Caco-2 (cell line): ENCODE results near the gene NCBP2L. TPM values are rescaled to one million over a fixed set of nuclear protein-coding genes. Genes with fewer than 3 reads are reported as not detected.

Experiments
- BruUV-seq: library from RNA; stranded (reverse); fragments of 400-500 nt; replicated peaks from 2 replicates; lab custom pipeline; 2021; lab: Mats Ljungman, UMichigan
- CTCF ChIA-PET: fragments of 300-600 bp; sonication (Branson Sonifier 250); formaldehyde crosslinking; loops from one replicate; lab custom pipeline; 2022; ENCODE audit warnings: antibody characterized with exemption; lab: Charles Lee
- POLR2A ChIA-PET: fragments of 300-600 bp; sonication (Branson Sonifier 250); formaldehyde crosslinking; loops from one replicate; lab custom pipeline; 2022; ENCODE audit warnings: antibody characterized with exemption; lab: Charles Lee
- DNase-seq, 2 experiments: peaks; one replicate each; pipeline versions ENCODE4 v3.0.0 to v3.0.0-alpha.2; 2020 to 2022
- H3K27me3 ChIP-seq: replicated peaks from 2 replicates; pipeline ENCODE4 v1.6.0; 2011; ENCODE audit warnings: low read length; ENCODE audit not compliant: control insufficient read depth, insufficient read depth
- H3K36me3 ChIP-seq: 2 replicates; pipeline ENCODE4 v1.5.1; 2011; ENCODE audit warnings: low read length; ENCODE audit not compliant: control insufficient read depth, insufficient read depth
- H3K4me1 ChIP-seq: fragments of 250-450 bp; sonication (Bioruptor Pico); 2 replicates; pipeline ENCODE4 v1.5.1; 2020; ENCODE audit warnings: mild to moderate bottlenecking
- H3K4me3 ChIP-seq: 2 replicates; pipeline ENCODE4 v1.5.1; 2011; ENCODE audit warnings: low read depth, mild to moderate bottlenecking, control low read depth, low read length
- H3K9me3 ChIP-seq: fragments of 250-450 bp; sonication (Bioruptor Pico); 2 replicates; pipeline ENCODE4 v1.5.1; 2020; ENCODE audit warnings: mild to moderate bottlenecking, moderate library complexity
- H3K27ac Mint-ChIP-seq: one replicate; pipeline ENCODE4 v1.8.0; 2022; ENCODE audit warnings: mixed read lengths; ENCODE audit not compliant: unreplicated experiment
- H3K27me3 Mint-ChIP-seq: one replicate; pipeline ENCODE4 v1.8.0; 2022; ENCODE audit warnings: mixed read lengths; ENCODE audit not compliant: insufficient read depth, unreplicated experiment
- H3K36me3 Mint-ChIP-seq: one replicate; pipeline ENCODE4 v1.8.0; 2022; ENCODE audit warnings: mild to moderate bottlenecking, mixed read lengths; ENCODE audit not compliant: insufficient read depth, unreplicated experiment
- H3K4me1 Mint-ChIP-seq: one replicate; pipeline ENCODE4 v1.8.0; 2022; ENCODE audit warnings: low read depth, mixed read lengths; ENCODE audit not compliant: unreplicated experiment
- H3K4me3 Mint-ChIP-seq: one replicate; pipeline ENCODE4 v1.8.0; 2022; ENCODE audit warnings: mild to moderate bottlenecking, moderate library complexity, mixed read lengths; ENCODE audit not compliant: unreplicated experiment
- H3K9me3 Mint-ChIP-seq: one replicate; pipeline ENCODE4 v1.8.0; 2022; ENCODE audit warnings: mixed read lengths; ENCODE audit not compliant: unreplicated experiment
- CTCF ChIP-seq, 2 experiments: fragments of 200-600 bp in 1 of 2; IDR thresholded peaks; 1 replicate in 1 of 2; 2 replicates in 1 of 2; pipeline versions ENCODE4 v1.5.1 to v1.8.0; 2011 to 2022; ENCODE audit warnings: antibody characterized with exemption in 1 of 2, control low read depth in 1 of 2, inconsistent platforms in 1 of 2, low read depth in 1 of 2, low read length in 1 of 2, mild to moderate bottlenecking in 1 of 2, moderate library complexity in 1 of 2; ENCODE audit not compliant: insufficient read depth in 1 of 2, severe bottlenecking in 1 of 2, unreplicated experiment in 1 of 2
- intact Hi-C: fragments of 100-400 bp; cut with micrococcal nuclease; formaldehyde crosslinking; loops from one replicate; pipeline ENCODE4 v1.10.0; 2022; ENCODE audit not compliant: unreplicated experiment
- total RNA-seq: library from RNA; stranded (reverse); gene quantifications from 2 replicates; pipeline ENCODE4 v1.2.3, GENCODE V29; 2022

NCBP2L gene
- total RNA-seq, 1 experiment from 2014 or later: not detected

DNA sequence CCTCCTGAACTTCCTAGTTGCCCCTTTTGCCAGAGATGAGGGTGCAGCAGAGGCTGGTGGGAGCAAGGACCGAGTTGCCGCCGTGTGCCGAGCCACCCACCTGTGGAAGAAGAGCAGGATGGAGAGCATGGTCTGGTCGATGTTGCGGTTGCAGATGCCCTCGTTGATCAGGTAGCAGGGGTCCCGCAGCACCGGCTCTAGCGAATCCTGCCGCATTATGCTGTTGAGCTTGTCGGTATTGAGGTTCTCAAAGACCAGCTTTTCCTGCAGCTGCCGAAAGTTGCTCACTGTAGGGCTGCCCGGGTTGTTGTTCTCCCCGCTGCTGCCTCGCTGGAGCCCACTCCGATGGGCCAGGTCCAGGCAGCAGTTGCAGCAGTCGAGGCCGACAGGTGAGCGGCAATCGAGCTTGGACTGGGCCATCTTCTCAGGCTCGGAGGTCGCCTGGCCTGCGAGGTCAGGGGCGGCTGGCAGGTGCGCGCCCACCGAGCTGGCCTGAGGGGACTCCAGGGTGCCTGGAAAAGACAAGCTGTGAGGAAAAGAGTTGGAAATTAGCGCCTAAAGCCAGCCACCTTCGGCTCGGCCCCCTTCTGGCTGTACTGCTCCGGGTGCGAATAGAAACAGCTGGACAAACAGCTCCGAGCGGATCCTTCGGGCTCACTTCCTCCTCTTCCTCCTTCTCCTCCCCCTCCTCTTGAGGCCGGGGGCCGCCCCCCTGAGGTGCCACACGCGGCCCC is 2.4 kb upstream of the NCBP2L start:
- CTCF ChIA-PET: interaction anchor here (0.6 to 1.5 kb wide), 5 partner anchors 43 to 146 kb away, joined by 4 to 11 read pairs (median 5); partner anchors contain the start of gene PRPS1
- Histone ChIP-seq H3K9me3 (no peaks in the 10 kb centered on the region), H3K36me3 (no peaks in the 10 kb centered on the region), H3K4me1 (no peaks in the 10 kb centered on the region), H3K4me3 (peak overlapping the region; percentile 24), H3K27me3 (no peaks in the 10 kb centered on the region)
- Mint-ChIP-seq H3K36me3 (no peaks in the 10 kb centered on the region), H3K4me3 (peak overlapping the region; percentile 66), H3K27ac (no peak overlapping the region), H3K4me1 (peaks cover 12% of the 10 kb centered on the region), H3K9me3 (no peaks in the 10 kb centered on the region), H3K27me3 (peaks cover 8% of the 10 kb centered on the region)
- TF ChIP-seq CTCF (IDR thresholded peaks at IDR 0.05; ENCODE audit: insufficient read depth in 1 of 2, low read depth in 1 of 2, low read length in 1 of 2, severe bottlenecking in 1 of 2, unreplicated experiment in 1 of 2): no peak
- BruUV-seq: no TSS peak
- intact Hi-C loops: loop anchor here (5.0 to 10.0 kb wide), 3 partner anchors 117 to 748 kb away; no protein-coding TSS in a partner anchor
- POLR2A ChIA-PET: no interaction called here
- no peak for DNase-seq

DNA sequence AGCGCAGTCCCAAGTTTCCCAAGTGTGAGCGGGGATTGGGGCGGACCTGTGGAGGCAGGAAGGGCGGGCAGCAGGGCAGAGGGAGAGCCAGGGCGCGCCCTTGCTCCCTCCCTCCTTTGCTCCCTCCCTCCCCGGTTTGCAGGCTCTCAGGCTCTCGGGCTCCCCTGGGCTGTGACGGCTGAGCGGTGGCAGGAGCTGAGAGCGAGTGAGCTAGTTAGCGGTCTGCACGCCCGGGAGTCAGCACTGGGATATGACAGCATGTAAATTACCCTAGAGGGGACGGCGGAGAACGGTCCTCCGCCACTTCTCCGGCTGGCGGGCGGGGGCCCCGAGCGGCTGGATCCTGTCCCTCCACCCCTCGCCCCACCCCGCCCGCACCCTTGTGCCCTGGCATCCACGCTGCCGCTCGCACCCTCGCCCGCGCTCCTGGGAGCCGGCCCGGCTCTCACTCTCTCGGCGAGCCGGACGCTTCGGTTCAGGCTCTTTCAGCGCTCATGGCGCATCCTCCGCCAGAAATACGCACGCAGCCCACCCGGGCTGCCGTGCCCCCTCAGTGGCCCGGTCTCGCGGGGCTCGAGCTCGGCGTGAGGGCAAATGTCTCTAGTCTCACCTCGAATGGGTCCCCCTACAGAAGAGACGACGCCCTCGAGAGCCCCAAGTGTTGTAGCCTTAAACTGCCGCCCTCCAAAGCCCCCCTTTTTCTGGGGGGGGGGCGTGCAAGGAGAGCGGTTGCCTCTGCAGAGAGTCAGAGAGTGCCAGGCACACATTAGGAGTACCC is 1.6 kb upstream of the NCBP2L start, which contains the start of gene TSC22D3:
Gene TSC22D3 (minus strand): TSS at position 54 of the 778 bp plus-strand sequence. CDS start 368 bp downstream, outside the sequence.
- Mint-ChIP-seq H3K9me3 (no peaks in the 10 kb centered on the region), H3K4me1 (peaks cover 12% of the 10 kb centered on the region), H3K27ac (no peak within 1 kb of the TSS), H3K36me3 (no peaks in the 10 kb centered on the region), H3K27me3 (peaks cover 8% of the 10 kb centered on the region), H3K4me3 (peak within 1 kb of the TSS; percentile 66)
- H3K9me3 ChIP-seq: no peaks in the 10 kb centered on the region
- peak; percentile 38 to 55 for DNase-seq
- H3K27me3 ChIP-seq: no peaks in the 10 kb centered on the region
- peak in 1 of 2 experiments; percentile 9 for TF ChIP-seq CTCF (IDR thresholded peaks at IDR 0.05; ENCODE audit: insufficient read depth in 1 of 2, low read depth in 1 of 2, low read length in 1 of 2, severe bottlenecking in 1 of 2, unreplicated experiment in 1 of 2)
- CTCF ChIA-PET: interaction anchor here (0.7 to 1.5 kb wide), 4 partner anchors 44 to 147 kb away, joined by 4 to 11 read pairs (median 6); partner anchors contain the start of gene PRPS1
- POLR2A ChIA-PET: no interaction called here
- intact Hi-C loops: loop anchor here (2.0 to 10.0 kb wide), 4 partner anchors 57 to 749 kb away; no protein-coding TSS in a partner anchor
- H3K36me3 ChIP-seq: no peaks in the 10 kb centered on the region
- no peaks in the 10 kb centered on the region for H3K4me1 ChIP-seq
- peak within 1 kb of the TSS; percentile 24 for H3K4me3 ChIP-seq
- no TSS peak for BruUV-seq
